ENCODE data around the gene SYMPK.
"Not testable (repeated sequence)": the region's sequence is repeated elsewhere in the genome, so short reads cannot be mapped to it uniquely, and the experiment has no call there.

The SYMPK gene

GRCh38 chr19:45885556-45886426 lies 22.8 kb upstream of the SYMPK start, which contains the start of gene IRF2BP1:
Gene IRF2BP1, minus strand, starts transcription at chr19:45886141. Its CDS starts 367 bp downstream, at chr19:45885774.
- DNase-seq, result peak; percentile 86 to 90

- DNase-seq, result peak; percentile 31 to 35
Measured at GRCh38 chr19:45884682-45885555, 22.0 kb upstream of the SYMPK start.

- DNase-seq, result no peak
Measured at GRCh38 chr19:45883881-45884681, 21.1 kb upstream of the SYMPK start.

- DNase-seq, result no peak
Measured at GRCh38 chr19:45883586-45883880, 20.6 kb upstream of the SYMPK start.

- peak; percentile 89 to 92 for DNase-seq
Measured at GRCh38 chr19:45882652-45883585, 20.0 kb upstream of the SYMPK start.

- DNase-seq, result no peak
Measured at GRCh38 chr19:45881909-45882528, 19.1 kb upstream of the SYMPK start.

GRCh38 chr19:45881082-45881908 lies 18.3 kb upstream of the SYMPK start:
- no peak for DNase-seq

GRCh38 chr19:45879971-45880370 lies 17.0 kb upstream of the SYMPK start:
- DNase-seq, result no peak

GRCh38 chr19:45879055-45879454 lies 16.1 kb upstream of the SYMPK start:
- DNase-seq, result no peak

GRCh38 chr19:45878043-45878794 lies 15.3 kb upstream of the SYMPK start:
- DNase-seq, result no peak

GRCh38 chr19:45876411-45877197 lies 13.7 kb upstream of the SYMPK start:
- DNase-seq, result peak; percentile 58 to 64

GRCh38 chr19:45876161-45876410 lies 13.1 kb upstream of the SYMPK start:
- DNase-seq, result no peak

GRCh38 chr19:45874620-45874966 lies 11.6 kb upstream of the SYMPK start:
- no peak for DNase-seq

GRCh38 chr19:45873219-45873772 lies 10.3 kb upstream of the SYMPK start:
- no peak for DNase-seq

GRCh38 chr19:45872095-45872919 lies 9.4 kb upstream of the SYMPK start:
- DNase-seq, result no peak

GRCh38 chr19:45870798-45871197 lies 7.9 kb upstream of the SYMPK start:
- DNase-seq, result no peak

GRCh38 chr19:45867241-45867640 lies 4.3 kb upstream of the SYMPK start:
- DNase-seq, result not testable (repeated sequence)
